ENCODE data around the gene CCSER1. TPM values are rescaled to one million over a fixed set of nuclear protein-coding genes. Genes with fewer than 3 reads are reported as not detected.
"Not testable (repeated sequence)": the region's sequence is repeated elsewhere in the genome, so short reads cannot be mapped to it uniquely, and the experiment has no call there.

Gene CCSER1
- total RNA-seq, 2 experiments from 2014 or later = not detected

GRCh38 chr4:90349636-90350035 lies 222.4 kb downstream of the CCSER1 start:
- H3K4me1 Mint-ChIP-seq (ENCODE audit: low read depth) = no peaks in the 10 kb centered on the region
- no peak overlapping the region for H3K4me3 Mint-ChIP-seq
- H3K27me3 Mint-ChIP-seq (ENCODE audit: low read depth) = no peaks in the 10 kb centered on the region
- ATAC-seq (no peak), DNase-seq (no peak)
- H3K36me3 Mint-ChIP-seq (ENCODE audit: low read depth) = no peaks in the 10 kb centered on the region
- no peak overlapping the region for H3K27ac Mint-ChIP-seq
- no peaks in the 10 kb centered on the region for H3K9me3 Mint-ChIP-seq (ENCODE audit: insufficient read depth)
- CTCF ChIA-PET = no interaction called here
- POLR2A ChIA-PET = no interaction called here

- no peaks in the 10 kb centered on the region for H3K9me3 Mint-ChIP-seq (ENCODE audit: insufficient read depth)
- ChIA-PET POLR2A (no interaction called here), CTCF (no interaction called here)
- no peak for DNase-seq
- no peaks in the 10 kb centered on the region for H3K27me3 Mint-ChIP-seq (ENCODE audit: low read depth)
- H3K27ac Mint-ChIP-seq = no peak overlapping the region
- no peak overlapping the region for H3K4me3 Mint-ChIP-seq
- no peaks in the 10 kb centered on the region for H3K36me3 Mint-ChIP-seq (ENCODE audit: low read depth)
- no peaks in the 10 kb centered on the region for H3K4me1 Mint-ChIP-seq (ENCODE audit: low read depth)
- ATAC-seq = no peak
Measured at GRCh38 chr4:90357117-90357710, 230.0 kb downstream of the CCSER1 start.

GRCh38 chr4:90375081-90375480 lies 247.9 kb downstream of the CCSER1 start:
- CTCF ChIA-PET = no interaction called here

GRCh38 chr4:90393215-90393614 lies 266.0 kb downstream of the CCSER1 start:
- CTCF ChIA-PET = no interaction called here
- Mint-ChIP-seq H3K27me3 (ENCODE audit: low read depth) (no peaks in the 10 kb centered on the region), H3K9me3 (ENCODE audit: insufficient read depth) (no peaks in the 10 kb centered on the region), H3K27ac (no peak overlapping the region), H3K4me1 (ENCODE audit: low read depth) (no peaks in the 10 kb centered on the region), H3K36me3 (ENCODE audit: low read depth) (no peaks in the 10 kb centered on the region), H3K4me3 (no peak overlapping the region)
- POLR2A ChIA-PET = no interaction called here
- no peak for ATAC-seq
- no peak for DNase-seq

More at GRCh38 chr4:90375081-90375480, 247.9 kb downstream of the CCSER1 start:
- no peaks in the 10 kb centered on the region for H3K9me3 Mint-ChIP-seq (ENCODE audit: insufficient read depth)
- H3K27ac Mint-ChIP-seq = no peak overlapping the region
- no peak for DNase-seq
- H3K4me1 Mint-ChIP-seq (ENCODE audit: low read depth) = no peaks in the 10 kb centered on the region
- no peaks in the 10 kb centered on the region for H3K27me3 Mint-ChIP-seq (ENCODE audit: low read depth)
- POLR2A ChIA-PET = interaction anchor here (0.6 kb wide), 1 partner anchor 410 kb away, joined by 3 read pairs; no protein-coding TSS in a partner anchor
- H3K4me3 Mint-ChIP-seq = no peak overlapping the region
- no peak for ATAC-seq
- H3K36me3 Mint-ChIP-seq (ENCODE audit: low read depth) = no peaks in the 10 kb centered on the region

GRCh38 chr4:90403781-90404180 lies 276.6 kb downstream of the CCSER1 start:
- Mint-ChIP-seq H3K9me3 (ENCODE audit: insufficient read depth) (peaks cover 9% of the 10 kb centered on the region), H3K4me1 (ENCODE audit: low read depth) (no peaks in the 10 kb centered on the region), H3K27me3 (ENCODE audit: low read depth) (no peaks in the 10 kb centered on the region), H3K36me3 (ENCODE audit: low read depth) (no peaks in the 10 kb centered on the region), H3K27ac (no peak overlapping the region), H3K4me3 (no peak overlapping the region)
- no peak for ATAC-seq
- ChIA-PET CTCF (no interaction called here), POLR2A (no interaction called here)
- DNase-seq = no peak

GRCh38 chr4:90407897-90408296 lies 280.7 kb downstream of the CCSER1 start:
- DNase-seq; H3K9me3 Mint-ChIP-seq (ENCODE audit: insufficient read depth); POLR2A ChIA-PET; H3K36me3 Mint-ChIP-seq (ENCODE audit: low read depth); CTCF ChIA-PET; H3K27ac Mint-ChIP-seq; H3K4me1 Mint-ChIP-seq (ENCODE audit: low read depth); ATAC-seq; H3K27me3 Mint-ChIP-seq (ENCODE audit: low read depth); H3K4me3 Mint-ChIP-seq: not testable (repeated sequence)

- H3K36me3 Mint-ChIP-seq (ENCODE audit: low read depth); H3K27me3 Mint-ChIP-seq (ENCODE audit: low read depth); H3K4me1 Mint-ChIP-seq (ENCODE audit: low read depth); DNase-seq; ATAC-seq; POLR2A ChIA-PET; H3K9me3 Mint-ChIP-seq (ENCODE audit: insufficient read depth); CTCF ChIA-PET; H3K4me3 Mint-ChIP-seq; H3K27ac Mint-ChIP-seq: not testable (repeated sequence)
Measured at GRCh38 chr4:90412786-90413185, 285.6 kb downstream of the CCSER1 start.

- CTCF ChIA-PET = no interaction called here
- POLR2A ChIA-PET = no interaction called here
- DNase-seq = no peak
- H3K4me1 Mint-ChIP-seq (ENCODE audit: low read depth) = no peaks in the 10 kb centered on the region
- H3K27ac Mint-ChIP-seq = no peak overlapping the region
- no peaks in the 10 kb centered on the region for H3K27me3 Mint-ChIP-seq (ENCODE audit: low read depth)
- H3K36me3 Mint-ChIP-seq (ENCODE audit: low read depth) = no peaks in the 10 kb centered on the region
- no peak for ATAC-seq
- no peaks in the 10 kb centered on the region for H3K9me3 Mint-ChIP-seq (ENCODE audit: insufficient read depth)
- H3K4me3 Mint-ChIP-seq = no peak overlapping the region
Measured at GRCh38 chr4:90415116-90415515, 287.9 kb downstream of the CCSER1 start.

GRCh38 chr4:90419124-90419711 lies 292.0 kb downstream of the CCSER1 start:
- H3K4me3 Mint-ChIP-seq = no peak overlapping the region
- POLR2A ChIA-PET = no interaction called here
- ATAC-seq (no peak), DNase-seq (no peak)
- no peaks in the 10 kb centered on the region for H3K27me3 Mint-ChIP-seq (ENCODE audit: low read depth)
- H3K9me3 Mint-ChIP-seq (ENCODE audit: insufficient read depth) = no peaks in the 10 kb centered on the region
- no peaks in the 10 kb centered on the region for H3K36me3 Mint-ChIP-seq (ENCODE audit: low read depth)
- CTCF ChIA-PET = no interaction called here
- H3K27ac Mint-ChIP-seq = no peak overlapping the region
- H3K4me1 Mint-ChIP-seq (ENCODE audit: low read depth) = no peaks in the 10 kb centered on the region

GRCh38 chr4:90421161-90421560 lies 294.0 kb downstream of the CCSER1 start:
- H3K4me3 Mint-ChIP-seq = no peak overlapping the region
- no peaks in the 10 kb centered on the region for H3K4me1 Mint-ChIP-seq (ENCODE audit: low read depth)
- H3K36me3 Mint-ChIP-seq (ENCODE audit: low read depth) = no peaks in the 10 kb centered on the region
- ATAC-seq (no peak), DNase-seq (no peak)
- ChIA-PET CTCF (no interaction called here), POLR2A (no interaction called here)
- H3K27me3 Mint-ChIP-seq (ENCODE audit: low read depth) = no peaks in the 10 kb centered on the region
- H3K27ac Mint-ChIP-seq = no peak overlapping the region
- H3K9me3 Mint-ChIP-seq (ENCODE audit: insufficient read depth) = no peaks in the 10 kb centered on the region

GRCh38 chr4:90425893-90426292 lies 298.7 kb downstream of the CCSER1 start:
- no peaks in the 10 kb centered on the region for H3K27me3 Mint-ChIP-seq (ENCODE audit: low read depth)
- no peak overlapping the region for H3K27ac Mint-ChIP-seq
- no peaks in the 10 kb centered on the region for H3K36me3 Mint-ChIP-seq (ENCODE audit: low read depth)
- DNase-seq (no peak), ATAC-seq (no peak)
- CTCF ChIA-PET = no interaction called here
- H3K9me3 Mint-ChIP-seq (ENCODE audit: insufficient read depth) = no peaks in the 10 kb centered on the region
- H3K4me3 Mint-ChIP-seq = no peak overlapping the region
- no peaks in the 10 kb centered on the region for H3K4me1 Mint-ChIP-seq (ENCODE audit: low read depth)
- POLR2A ChIA-PET = no interaction called here

GRCh38 chr4:90438522-90438921 lies 311.3 kb downstream of the CCSER1 start:
- no peaks in the 10 kb centered on the region for H3K9me3 Mint-ChIP-seq (ENCODE audit: insufficient read depth)
- H3K4me1 Mint-ChIP-seq (ENCODE audit: low read depth) = no peaks in the 10 kb centered on the region
- no peak overlapping the region for H3K27ac Mint-ChIP-seq
- DNase-seq = no peak
- no peak overlapping the region for H3K4me3 Mint-ChIP-seq
- CTCF ChIA-PET = no interaction called here
- no peaks in the 10 kb centered on the region for H3K36me3 Mint-ChIP-seq (ENCODE audit: low read depth)
- no peak for ATAC-seq
- POLR2A ChIA-PET = no interaction called here
- H3K27me3 Mint-ChIP-seq (ENCODE audit: low read depth) = no peaks in the 10 kb centered on the region

- Mint-ChIP-seq H3K36me3 (ENCODE audit: low read depth) (no peaks in the 10 kb centered on the region), H3K27ac (no peak overlapping the region), H3K27me3 (ENCODE audit: low read depth) (no peaks in the 10 kb centered on the region), H3K9me3 (ENCODE audit: insufficient read depth) (no peaks in the 10 kb centered on the region), H3K4me1 (ENCODE audit: low read depth) (no peaks in the 10 kb centered on the region), H3K4me3 (no peak overlapping the region)
- ChIA-PET CTCF (no interaction called here), POLR2A (no interaction called here)
- DNase-seq = no peak
- no peak for ATAC-seq
Measured at GRCh38 chr4:90441770-90442169, 314.6 kb downstream of the CCSER1 start.

Measured in activated CD8-positive, alpha-beta T cell treated with anti-CD3 and anti-CD28 coated beads, Interleukin-2, amount 10 ng/mL, durations not matched to agents 7 days and 5 days (primary cell).